ENCODE results near the gene SLC7A4.

DNA sequence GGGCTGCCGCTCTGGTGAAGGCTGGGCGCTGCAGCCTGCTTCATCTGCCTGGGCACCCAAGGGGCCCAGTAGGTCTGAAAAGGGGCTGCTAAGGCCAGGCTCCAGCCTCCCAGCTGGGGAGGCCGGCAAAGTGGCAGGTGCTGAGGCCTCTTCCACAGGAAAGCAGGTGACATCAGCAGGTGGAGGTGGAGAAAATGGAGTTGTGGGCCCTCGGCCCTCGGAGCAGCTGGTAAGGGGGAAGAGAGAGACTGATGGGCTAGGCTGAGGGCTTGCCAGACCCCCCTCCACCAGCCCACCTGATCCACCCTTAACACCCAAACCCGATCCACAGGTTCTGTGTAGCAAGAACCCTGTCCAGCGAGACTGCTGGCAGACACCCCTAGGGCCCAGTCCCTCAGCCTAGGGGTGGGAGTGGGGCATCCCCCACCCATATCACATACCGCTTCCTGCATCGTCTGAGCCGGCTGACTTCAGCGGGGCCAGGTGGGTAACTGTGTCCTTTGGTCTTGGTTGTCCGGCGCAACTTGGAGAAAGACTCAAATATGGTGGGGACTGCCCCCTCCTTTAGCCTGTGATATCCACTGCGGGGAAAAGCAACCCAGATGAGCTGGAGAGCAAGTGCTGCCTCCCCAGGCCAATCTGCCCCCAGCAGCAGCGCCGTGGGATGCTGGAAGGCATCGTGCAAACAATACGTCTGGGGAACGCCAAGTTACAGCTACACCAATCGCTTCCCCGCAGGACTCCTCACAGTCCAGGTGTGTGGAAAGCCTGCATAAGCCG is 32.0 kb downstream of the SLC7A4 start:
- TF ChIP-seq, protein P1, sequence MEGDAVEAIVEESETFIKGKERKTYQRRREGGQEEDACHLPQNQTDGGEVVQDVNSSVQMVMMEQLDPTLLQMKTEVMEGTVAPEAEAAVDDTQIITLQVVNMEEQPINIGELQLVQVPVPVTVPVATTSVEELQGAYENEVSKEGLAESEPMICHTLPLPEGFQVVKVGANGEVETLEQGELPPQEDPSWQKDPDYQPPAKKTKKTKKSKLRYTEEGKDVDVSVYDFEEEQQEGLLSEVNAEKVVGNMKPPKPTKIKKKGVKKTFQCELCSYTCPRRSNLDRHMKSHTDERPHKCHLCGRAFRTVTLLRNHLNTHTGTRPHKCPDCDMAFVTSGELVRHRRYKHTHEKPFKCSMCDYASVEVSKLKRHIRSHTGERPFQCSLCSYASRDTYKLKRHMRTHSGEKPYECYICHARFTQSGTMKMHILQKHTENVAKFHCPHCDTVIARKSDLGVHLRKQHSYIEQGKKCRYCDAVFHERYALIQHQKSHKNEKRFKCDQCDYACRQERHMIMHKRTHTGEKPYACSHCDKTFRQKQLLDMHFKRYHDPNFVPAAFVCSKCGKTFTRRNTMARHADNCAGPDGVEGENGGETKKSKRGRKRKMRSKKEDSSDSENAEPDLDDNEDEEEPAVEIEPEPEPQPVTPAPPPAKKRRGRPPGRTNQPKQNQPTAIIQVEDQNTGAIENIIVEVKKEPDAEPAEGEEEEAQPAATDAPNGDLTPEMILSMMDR (IDR thresholded peaks at IDR 0.05): no peak
- no peak for TF ChIP-seq ZFX (IDR thresholded peaks at IDR 0.05; ENCODE audit: borderline replicate concordance)
